H1 (cell line): ENCODE results near the gene AKT1S1. TPM values are rescaled to one million over a fixed set of nuclear protein-coding genes. Genes with fewer than 3 reads are reported as not detected.

Source experiments
- CTCF ChIA-PET: fragments of 300-600 bp; sonication (Branson Sonifier 250); formaldehyde crosslinking; loops from one replicate; lab custom pipeline; 2021; ENCODE audit not compliant: partially characterized antibody; lab: Charles Lee
- POLR2A ChIA-PET: fragments of 300-600 bp; sonication (Branson Sonifier 250); formaldehyde crosslinking; loops from one replicate; lab custom pipeline; 2021; ENCODE audit warnings: inconsistent platforms; ENCODE audit not compliant: partially characterized antibody; lab: Charles Lee
- DNase-seq, 2 experiments: peaks; one replicate each; pipeline versions ENCODE4 v3.0.0 to v3.0.0-alpha.2; 2010 to 2022; ENCODE audit warnings: low spot score in 2 of 2, low read depth in 1 of 2, mixed read lengths in 1 of 2
- FAIRE-seq: peaks from 2 replicates; lab custom pipeline; 2011; peaks lifted over from hg19 to GRCh38; lab: Jason Lieb, UNC
- H2AFZ ChIP-seq: 2 replicates; pipeline ENCODE4 v1.8.1; 2012; ENCODE audit warnings: low read length, inconsistent platforms
- H2AK5ac ChIP-seq: 2 replicates; pipeline ENCODE4 v1.6.1; 2013; ENCODE audit warnings: low read depth, low read length
- H2BK120ac ChIP-seq: replicated peaks from 2 replicates; pipeline ENCODE3; 2013; ENCODE audit warnings: low read depth, low read length, inconsistent platforms
- H2BK12ac ChIP-seq: 2 replicates; pipeline ENCODE4 v1.6.1; 2013; ENCODE audit warnings: low read depth, low read length
- H2BK15ac ChIP-seq: 2 replicates; pipeline ENCODE4 v1.6.1; 2013; ENCODE audit warnings: low read length
- H2BK20ac ChIP-seq: 2 replicates; pipeline ENCODE4 v1.6.1; 2013; ENCODE audit warnings: low read length
- H2BK5ac ChIP-seq: 2 replicates; pipeline ENCODE4 v1.6.1; 2013; ENCODE audit warnings: low read depth, low read length
- H3K14ac ChIP-seq: 2 replicates; pipeline ENCODE4 v1.6.1; 2013; ENCODE audit warnings: inconsistent platforms; ENCODE audit not compliant: insufficient read length
- H3K18ac ChIP-seq: 2 replicates; pipeline ENCODE4 v1.6.1; 2013; ENCODE audit warnings: low read length; ENCODE audit errors: extremely low read depth
- H3K23ac ChIP-seq: 2 replicates; pipeline ENCODE4 v1.6.1; 2013; ENCODE audit warnings: inconsistent platforms; ENCODE audit not compliant: insufficient read length
- H3K23me2 ChIP-seq: 2 replicates; pipeline ENCODE4 v1.6.1; 2013; ENCODE audit warnings: low read depth, low read length
- H3K27ac ChIP-seq: 2 replicates; pipeline ENCODE4 v1.6.1; 2011; ENCODE audit warnings: low read depth, low read length, inconsistent platforms
- H3K27me3 ChIP-seq, 4 experiments: replicated peaks in 1 of 4; 1 replicate in 1 of 4; 2 replicates in 3 of 4; pipeline versions ENCODE4 v1.6.1 to v1.8.1; 2011 to 2013; ENCODE audit warnings: low read length in 3 of 4, mild to moderate bottlenecking in 3 of 4, inconsistent platforms in 2 of 4, mixed read lengths in 2 of 4, moderate library complexity in 1 of 4; ENCODE audit not compliant: control insufficient read depth in 3 of 4, insufficient read depth in 3 of 4; ENCODE audit errors: extremely low read depth in 1 of 4
- H3K36me3 ChIP-seq, 4 experiments: 2 replicates each; pipeline versions ENCODE4 v1.6.1 to v1.8.1; 2011 to 2013; ENCODE audit warnings: mild to moderate bottlenecking in 4 of 4, low read length in 3 of 4, moderate library complexity in 2 of 4, control low read depth in 1 of 4, inconsistent platforms in 1 of 4; ENCODE audit not compliant: insufficient read depth in 4 of 4, control insufficient read depth in 2 of 4
- H3K4ac ChIP-seq: replicated peaks from 2 replicates; pipeline ENCODE3; 2013; ENCODE audit warnings: low read length, low read depth, mixed read lengths, inconsistent platforms; ENCODE audit not compliant: insufficient read length
- H3K4me1 ChIP-seq, 4 experiments: replicated peaks in 1 of 4; 1 replicate in 1 of 4; 2 replicates in 3 of 4; pipeline versions ENCODE4 v1.6.1 to v1.8.1; 2011 to 2013; ENCODE audit warnings: low read length in 3 of 4, inconsistent platforms in 2 of 4, mixed read lengths in 1 of 4; ENCODE audit not compliant: insufficient read depth in 4 of 4, control insufficient read depth in 3 of 4
- H3K4me2 ChIP-seq, 2 experiments: 2 replicates each; pipeline versions ENCODE4 v1.6.1 to v1.8.1; 2011 to 2013; ENCODE audit warnings: low read depth in 2 of 2, low read length in 2 of 2, control low read depth in 1 of 2, inconsistent platforms in 1 of 2, mild to moderate bottlenecking in 1 of 2; ENCODE audit not compliant: insufficient read depth in 1 of 2
- H3K4me3 ChIP-seq, 4 experiments: fragments of 200-600, 300-600 bp in 1 of 4; sonication (generic), shearing (Covaris generic), sonication (Bioruptor Twin) in 1 of 4; 2 replicates each; pipeline versions ENCODE4 v1.5.1 to v1.8.1; 2011 to 2016; ENCODE audit warnings: low read length in 4 of 4, low read depth in 3 of 4, control low read depth in 2 of 4, inconsistent platforms in 2 of 4, mild to moderate bottlenecking in 2 of 4, mixed read lengths in 1 of 4, moderate library complexity in 1 of 4; ENCODE audit not compliant: insufficient read depth in 2 of 4; ENCODE audit errors: extremely low read depth in 1 of 4
- H3K56ac ChIP-seq: replicated peaks from 2 replicates; pipeline ENCODE3; 2013; ENCODE audit warnings: low read depth, mild to moderate bottlenecking, mixed read lengths, low read length, inconsistent platforms; ENCODE audit not compliant: insufficient read length
- H3K79me1 ChIP-seq: 2 replicates; pipeline ENCODE4 v1.6.1; 2013; ENCODE audit warnings: low read depth, low read length, control low read depth
- H3K79me2 ChIP-seq, 2 experiments: 2 replicates each; pipeline versions ENCODE4 v1.6.1 to v1.8.1; 2012 to 2013; ENCODE audit warnings: low read length in 2 of 2, mild to moderate bottlenecking in 2 of 2, inconsistent platforms in 1 of 2; ENCODE audit not compliant: insufficient read depth in 2 of 2, control insufficient read depth in 1 of 2
- H3K9ac ChIP-seq, 4 experiments: replicated peaks in 1 of 4; 1 replicate in 1 of 4; 2 replicates in 3 of 4; pipeline versions ENCODE4 v1.6.1 to v1.8.1; 2011 to 2013; ENCODE audit warnings: low read depth in 3 of 4, low read length in 3 of 4, control low read depth in 2 of 4, mild to moderate bottlenecking in 2 of 4, moderate library complexity in 2 of 4, inconsistent platforms in 1 of 4; ENCODE audit errors: extremely low read depth in 1 of 4
- H3K9me3 ChIP-seq, 2 experiments: 2 replicates each; pipeline versions ENCODE4 v1.6.1 to v1.8.1; 2012 to 2013; ENCODE audit warnings: mild to moderate bottlenecking in 2 of 2, moderate library complexity in 2 of 2, control low read depth in 1 of 2, inconsistent platforms in 1 of 2, low read depth in 1 of 2, low read length in 1 of 2, mixed read lengths in 1 of 2; ENCODE audit not compliant: insufficient read depth in 2 of 2
- H4K20me1 ChIP-seq, 2 experiments: replicated peaks in 1 of 2; 2 replicates each; pipeline versions ENCODE3 to v1.8.1; 2011 to 2013; ENCODE audit warnings: inconsistent platforms in 2 of 2, low read length in 2 of 2, mild to moderate bottlenecking in 1 of 2; ENCODE audit not compliant: insufficient read depth in 2 of 2, control insufficient read depth in 1 of 2
- H4K5ac ChIP-seq: 2 replicates; pipeline ENCODE4 v1.6.1; 2013; ENCODE audit warnings: low read length, low read depth, mixed read lengths, inconsistent platforms; ENCODE audit not compliant: insufficient read length
- H4K8ac ChIP-seq: 2 replicates; pipeline ENCODE4 v1.8.0; 2013; ENCODE audit warnings: mild to moderate bottlenecking, moderate library complexity, low read length, inconsistent platforms; ENCODE audit not compliant: insufficient read depth; ENCODE audit errors: extremely low read depth
- H4K91ac ChIP-seq: replicated peaks from 2 replicates; pipeline ENCODE3; 2013; ENCODE audit warnings: low read length, mixed read lengths, inconsistent platforms; ENCODE audit not compliant: insufficient read length
- POLR2AphosphoS5 ChIP-seq: IDR thresholded peaks from 2 replicates; pipeline ENCODE4 v1.6.1; 2011; ENCODE audit warnings: low read depth, low read length
- SP1 ChIP-seq: IDR thresholded peaks from 2 replicates; pipeline ENCODE4 v1.6.1; 2011; ENCODE audit warnings: low read depth, low read length
- WGBS, 2 experiments: shearing (Covaris generic) in 1 of 2; methylation state at CpG; one replicate each; pipeline versions ENCODE4 v1.1.6 to v1.1.7; 2013 to 2015; ENCODE audit warnings: low lambda C conversion rate in 2 of 2, mixed read lengths in 2 of 2, inconsistent platforms in 1 of 2, low coverage in 1 of 2, missing lambda C conversion rate in 1 of 2; ENCODE audit not compliant: insufficient replicate concordance in 2 of 2, insufficient coverage in 1 of 2, insufficient read length in 1 of 2; ENCODE audit errors: extremely low coverage in 1 of 2, missing lambda C conversion rate in 1 of 2; 5-methylcytosine and 5-hydroxymethylcytosine counted together
- polyA plus RNA-seq, 7 experiments: library from polyadenylated mRNA; depleted of rRNA in 3 of 7; stranded (reverse) in 5 of 7; unstranded in 2 of 7; fragments of >200 nt in 5 of 7; fragments of 200-250 nt in 2 of 7; gene quantifications; 1 replicate in 5 of 7; 2 replicates in 1 of 7; 4 replicates in 1 of 7; pipeline versions ENCODE4 v1.2.1 to v1.2.3, GENCODE V29; 2011 to 2013; ENCODE audit warnings: missing spikeins in 2 of 7, mixed read lengths in 2 of 7
- total RNA-seq: library from RNA; stranded (reverse); fragmentation: NEBNext Ultra II Directional; extraction: Animal tissue kit (Norgen Biotek cat#: 25700); gene quantifications from 2 replicates; pipeline ENCODE4 v1.2.1, GENCODE V29; 2021

Gene AKT1S1
- total and polyA plus RNA-seq, 2 of the 8 experiments (the other 6 are each of a cell fraction or from before 2014, with no cell fraction given): 40.7 to 45.9 TPM

DNA sequence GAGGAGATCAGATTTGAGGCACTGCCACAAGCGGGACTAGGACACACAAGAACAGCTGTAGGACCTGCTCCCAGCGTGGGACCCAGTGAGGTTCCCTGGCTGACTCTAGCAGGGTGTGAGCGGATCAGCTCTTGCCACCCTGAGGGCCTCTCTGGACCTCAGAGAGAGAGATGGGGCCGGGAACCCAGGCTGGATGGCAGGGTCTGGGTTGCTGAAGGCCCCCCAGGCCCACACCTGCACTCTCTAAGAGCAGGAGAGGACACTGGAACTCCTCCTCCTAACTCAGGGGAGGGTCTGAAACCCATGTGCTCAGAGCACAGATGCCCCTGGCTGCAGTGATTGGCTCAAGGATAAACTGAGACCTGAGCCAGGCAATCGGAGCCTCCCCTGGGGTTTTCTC is 33.0 kb upstream of the AKT1S1 start:
- Histone ChIP-seq H3K27me3 (no peaks in the 10 kb centered on the region; a peak in 1 of 7 replicates), H4K91ac (no peak overlapping the region), H3K9ac (no peak overlapping the region), H3K23ac (no peak overlapping the region), H2BK20ac (no peak overlapping the region), H2AFZ (no peak overlapping the region), H3K9me3 (no peaks in the 10 kb centered on the region), H2BK15ac (no peak overlapping the region), H3K4me3 (no peak overlapping the region), H2BK12ac (no peak overlapping the region), H4K20me1 (peaks cover 41 to 48% of the 10 kb centered on the region in 2 experiments), H3K79me1 (peaks cover 10% of the 10 kb centered on the region; the same call in 1 of the 2 replicates), H3K14ac (no peak overlapping the region), H3K79me2 (peaks cover 0 to 36% of the 10 kb centered on the region in 2 experiments; a peak in 2 of 4 replicates), H3K23me2 (no peaks in the 10 kb centered on the region), H3K18ac (no peak overlapping the region), H2BK5ac (no peak overlapping the region)
- ChIA-PET POLR2A (interaction anchor here (0.9 to 19.2 kb wide), 5 partner anchors 14 to 60 kb away, joined by 3 to 373 read pairs (median 8); partner anchors contain the start of genes AKT1S1, ATF5, IL4I1 and NUP62), CTCF (interaction anchor here (0.7 to 1.3 kb wide), 2 partner anchors 9 to 73 kb away, joined by 3 to 6 read pairs; no protein-coding TSS in a partner anchor)
- 0 out of 2 replicates have a peak, but pooled peaks have one; percentile 3 for TF ChIP-seq POLR2AphosphoS5
- no peak for TF ChIP-seq SP1
- TF ChIP-seq, all 59 proteins: peak for 1
- H4K8ac ChIP-seq: no peak overlapping the region; the same call in 1 of the 2 replicates
- peaks cover 24 to 50% (median 38%) of the 10 kb centered on the region in 4 experiments; a peak in 7 of 8 replicates for H3K36me3 ChIP-seq
- no peak overlapping the region; the same call in 1 of the 2 replicates for H3K27ac ChIP-seq
- peaks cover 0 to 6% (median 3%) of the 10 kb centered on the region in 4 experiments; a peak in 3 of 7 replicates for H3K4me1 ChIP-seq
- FAIRE-seq (no peak), DNase-seq (no peak)
- H3K4ac ChIP-seq: no peak overlapping the region
- H3K56ac ChIP-seq: no peak overlapping the region
- H2BK120ac ChIP-seq: no peak overlapping the region
- H4K5ac ChIP-seq: no peak overlapping the region
- H2AK5ac ChIP-seq: no peak overlapping the region
- H3K4me2 ChIP-seq: no peak overlapping the region
- 83% methylated on average over 5 of the region's 5 CpGs; no CpG with 5 or more reads in 1 of the 2 experiments for WGBS, 2 experiments
